22Rv1 (cell line): Measurements from ENCODE around the gene BATF3.

Experiments
- ZFX ChIP-seq: fragments of 450-650 bp; IDR thresholded peaks from 2 replicates; pipeline ENCODE4 v1.6.1; 2017; ENCODE audit warnings: antibody characterized with exemption, borderline replicate concordance
- TF ChIP-seq, protein P1 (sequence below): fragments of 450-650 bp; IDR thresholded peaks from 2 replicates; pipeline ENCODE4 v1.5.1; 2017; ENCODE audit warnings: mild to moderate bottlenecking

DNA sequence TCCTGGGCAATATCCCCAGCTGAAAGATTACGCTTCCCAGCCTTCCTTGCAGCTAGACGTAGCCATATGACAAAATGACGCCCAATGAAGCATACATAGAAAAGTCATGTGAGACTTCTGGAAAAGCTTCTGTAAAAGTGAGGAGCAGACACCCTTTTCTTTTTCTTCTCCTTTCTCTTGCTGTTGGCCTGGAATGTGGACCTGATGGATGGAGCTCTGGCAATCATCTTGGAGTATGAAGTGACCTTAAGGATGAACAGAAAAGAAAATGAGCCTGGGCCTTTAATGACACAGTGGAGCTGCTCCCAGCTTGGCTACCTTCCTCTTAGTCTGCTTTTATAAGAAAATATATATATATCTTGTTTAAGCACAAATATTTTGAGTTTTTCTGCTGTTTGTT lies 24.8 kb downstream of the BATF3 start:
- TF ChIP-seq, protein P1, sequence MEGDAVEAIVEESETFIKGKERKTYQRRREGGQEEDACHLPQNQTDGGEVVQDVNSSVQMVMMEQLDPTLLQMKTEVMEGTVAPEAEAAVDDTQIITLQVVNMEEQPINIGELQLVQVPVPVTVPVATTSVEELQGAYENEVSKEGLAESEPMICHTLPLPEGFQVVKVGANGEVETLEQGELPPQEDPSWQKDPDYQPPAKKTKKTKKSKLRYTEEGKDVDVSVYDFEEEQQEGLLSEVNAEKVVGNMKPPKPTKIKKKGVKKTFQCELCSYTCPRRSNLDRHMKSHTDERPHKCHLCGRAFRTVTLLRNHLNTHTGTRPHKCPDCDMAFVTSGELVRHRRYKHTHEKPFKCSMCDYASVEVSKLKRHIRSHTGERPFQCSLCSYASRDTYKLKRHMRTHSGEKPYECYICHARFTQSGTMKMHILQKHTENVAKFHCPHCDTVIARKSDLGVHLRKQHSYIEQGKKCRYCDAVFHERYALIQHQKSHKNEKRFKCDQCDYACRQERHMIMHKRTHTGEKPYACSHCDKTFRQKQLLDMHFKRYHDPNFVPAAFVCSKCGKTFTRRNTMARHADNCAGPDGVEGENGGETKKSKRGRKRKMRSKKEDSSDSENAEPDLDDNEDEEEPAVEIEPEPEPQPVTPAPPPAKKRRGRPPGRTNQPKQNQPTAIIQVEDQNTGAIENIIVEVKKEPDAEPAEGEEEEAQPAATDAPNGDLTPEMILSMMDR = no peak
- TF ChIP-seq ZFX = no peak
